Measurements from ENCODE around the gene SNRPA1. TPM values are rescaled to one million over a fixed set of nuclear protein-coding genes. Genes with fewer than 3 reads are reported as not detected.

Gene SNRPA1
- total RNA-seq, 1 donor = 17.5 TPM

GRCh38 chr15:101251830-101252820, 42.9 kb downstream of the SNRPA1 start, which contains the start of gene CHSY1:
TSS of gene CHSY1 (minus strand) at chr15:101252048. CDS start at chr15:101251456, 592 bp downstream.
- peak within 1 kb of the TSS; percentile 89 for H3K4me3 ChIP-seq (ENCODE audit: low read depth, low read length)
- TF ChIP-seq CTCF (IDR thresholded peaks at IDR 0.05; ENCODE audit: insufficient read depth, low read length) = no peak

GRCh38 chr15:101250873-101251829, 43.9 kb downstream of the SNRPA1 start:
- no peak for DNase-seq (ENCODE audit: low read depth)
- peak overlapping the region; percentile 89 for H3K4me3 ChIP-seq (ENCODE audit: low read depth, low read length)
- TF ChIP-seq CTCF (IDR thresholded peaks at IDR 0.05; ENCODE audit: insufficient read depth, low read length) = no peak

More at GRCh38 chr15:101251830-101252820, 42.9 kb downstream of the SNRPA1 start, which contains the start of gene CHSY1:
- peak; percentile 94 for DNase-seq (ENCODE audit: low read depth)

- H3K4me3 ChIP-seq (ENCODE audit: low read depth, low read length) = peak overlapping the region; percentile 89
- peak; percentile 24 for TF ChIP-seq CTCF (IDR thresholded peaks at IDR 0.05; ENCODE audit: insufficient read depth, low read length)
- DNase-seq (ENCODE audit: low read depth) = peak; percentile 94
Observed at GRCh38 chr15:101250341-101250831, 44.7 kb downstream of the SNRPA1 start.

GRCh38 chr15:101248274-101248673, 46.8 kb downstream of the SNRPA1 start:
- no peak for TF ChIP-seq CTCF (IDR thresholded peaks at IDR 0.05; ENCODE audit: insufficient read depth, low read length)
- H3K4me3 ChIP-seq (ENCODE audit: low read depth, low read length) = peak overlapping the region; percentile 10
- DNase-seq (ENCODE audit: low read depth) = no peak

- no peak for DNase-seq (ENCODE audit: low read depth)
- H3K4me3 ChIP-seq (ENCODE audit: low read depth, low read length) = peak overlapping the region; percentile 14
- no peak for TF ChIP-seq CTCF (IDR thresholded peaks at IDR 0.05; ENCODE audit: insufficient read depth, low read length)
Observed at GRCh38 chr15:101246824-101247745, 48.0 kb downstream of the SNRPA1 start.

Measured in fibroblast of the aortic adventitia (primary cell).